Panc1 (cell line): ENCODE results near the gene FGA.

Experiments
- CTCF ChIP-seq: fragments of 450-650 bp; IDR thresholded peaks from 2 replicates; pipeline ENCODE4 v1.5.1; 2017; ENCODE audit warnings: mild to moderate bottlenecking
- TCF7L2 ChIP-seq: IDR thresholded peaks from 2 replicates; pipeline ENCODE4 v1.6.1; 2011; ENCODE audit warnings: mild to moderate bottlenecking, low read depth, low read length, inconsistent platforms

DNA sequence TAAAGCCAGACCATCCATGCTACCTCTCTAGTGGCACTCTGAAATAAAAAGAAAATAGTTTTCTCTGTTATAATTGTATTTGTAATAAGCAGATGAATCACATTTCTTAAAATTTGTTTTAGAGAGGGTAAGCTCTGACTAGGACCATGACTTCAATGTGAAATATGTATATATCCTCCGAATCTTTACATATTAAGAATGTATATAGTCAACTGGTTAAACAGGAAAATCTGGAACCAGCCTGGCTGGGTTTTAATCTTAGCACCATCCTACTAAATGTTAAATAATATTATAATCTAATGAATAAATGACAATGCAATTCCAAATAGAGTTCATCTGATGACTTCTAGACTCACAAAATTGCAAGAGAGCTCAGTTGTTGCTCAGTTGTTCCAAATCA lies 26.2 kb downstream of the FGA start:
- TF ChIP-seq TCF7L2 (no peak), CTCF (no peak)
